Bronchial epithelial cell (primary cell): ENCODE data around the gene SZT2. TPM values are rescaled to one million over a fixed set of nuclear protein-coding genes. Genes with fewer than 3 reads are reported as not detected.

Experiments used
- DNase-seq: peaks from one replicate; pipeline ENCODE4 v3.0.0-alpha.2; 2010; ENCODE audit warnings: low read depth
- FAIRE-seq: peaks from 2 replicates; lab custom pipeline; 2011; peaks lifted over from hg19 to GRCh38; lab: Jason Lieb, UNC
- H3K27me3 ChIP-seq: 2 replicates; pipeline ENCODE4 v1.5.1; 2011; ENCODE audit warnings: low read length; ENCODE audit not compliant: control insufficient read depth, insufficient read depth
- H3K36me3 ChIP-seq: 2 replicates; pipeline ENCODE4 v1.5.1; 2011; ENCODE audit warnings: low read length; ENCODE audit not compliant: control insufficient read depth, insufficient read depth
- H3K4me3 ChIP-seq: 2 replicates; pipeline ENCODE4 v1.5.1; 2011; ENCODE audit warnings: mild to moderate bottlenecking, low read depth, low read length, control low read depth
- total RNA-seq: library from RNA; depleted of rRNA; stranded (reverse); fragments of >200 nt; gene quantifications from 2 replicates; pipeline ENCODE4 v1.2.1, GENCODE V29; 2014
- TF ChIP-seq, protein P1 (sequence below): IDR thresholded peaks from 2 replicates; pipeline ENCODE4 v1.5.1; 2011; ENCODE audit warnings: mild to moderate bottlenecking, moderate library complexity, low read length, control low read depth, inconsistent platforms; ENCODE audit not compliant: insufficient read depth, severe bottlenecking

The SZT2 gene
- total RNA-seq, 1 donor from 2014 or later: 12.6 TPM

DNA sequence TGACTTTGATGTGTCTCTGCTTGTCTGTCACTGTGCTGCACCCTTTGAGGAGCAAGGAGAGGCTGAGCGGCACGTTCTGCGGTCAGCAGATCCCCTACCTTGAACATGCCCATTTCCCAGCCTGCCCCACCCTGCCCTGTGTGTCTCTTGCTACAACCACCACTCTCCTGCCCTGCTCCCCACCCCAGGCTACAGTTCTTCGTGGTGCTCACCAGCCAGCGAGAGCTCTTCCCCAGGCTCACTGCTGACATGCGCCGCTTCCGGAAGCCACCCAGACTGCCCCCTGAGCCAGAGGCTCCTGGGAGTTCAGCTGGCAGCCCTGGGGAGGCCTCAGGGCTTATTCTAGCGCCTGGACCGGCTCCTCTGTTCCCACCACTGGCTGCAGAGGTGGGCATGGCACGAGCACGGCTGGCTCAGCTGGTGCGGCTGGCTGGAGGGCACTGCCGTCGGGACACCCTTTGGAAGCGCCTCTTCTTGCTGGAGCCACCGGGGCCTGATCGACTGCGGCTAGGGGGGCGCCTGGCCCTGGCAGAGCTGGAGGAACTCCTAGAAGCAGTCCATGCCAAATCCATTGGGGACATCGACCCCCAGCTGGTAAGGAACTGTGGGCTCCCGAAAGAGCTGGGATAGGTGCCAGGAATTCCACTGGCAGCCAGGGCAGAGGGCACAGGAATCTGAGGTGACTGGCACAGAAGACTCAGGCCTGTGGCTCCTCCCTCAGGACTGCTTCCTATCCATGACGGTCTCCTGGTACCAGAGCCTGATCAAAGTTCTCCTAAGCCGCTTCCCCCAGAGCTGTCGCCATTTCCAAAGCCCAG lies 58.4 kb downstream of the SZT2 start:
- Histone ChIP-seq H3K36me3 (peaks cover 50% of the 10 kb centered on the region), H3K27me3 (no peaks in the 10 kb centered on the region), H3K4me3 (no peak overlapping the region)
- DNase-seq (no peak), FAIRE-seq (no peak)
- TF ChIP-seq, protein P1, sequence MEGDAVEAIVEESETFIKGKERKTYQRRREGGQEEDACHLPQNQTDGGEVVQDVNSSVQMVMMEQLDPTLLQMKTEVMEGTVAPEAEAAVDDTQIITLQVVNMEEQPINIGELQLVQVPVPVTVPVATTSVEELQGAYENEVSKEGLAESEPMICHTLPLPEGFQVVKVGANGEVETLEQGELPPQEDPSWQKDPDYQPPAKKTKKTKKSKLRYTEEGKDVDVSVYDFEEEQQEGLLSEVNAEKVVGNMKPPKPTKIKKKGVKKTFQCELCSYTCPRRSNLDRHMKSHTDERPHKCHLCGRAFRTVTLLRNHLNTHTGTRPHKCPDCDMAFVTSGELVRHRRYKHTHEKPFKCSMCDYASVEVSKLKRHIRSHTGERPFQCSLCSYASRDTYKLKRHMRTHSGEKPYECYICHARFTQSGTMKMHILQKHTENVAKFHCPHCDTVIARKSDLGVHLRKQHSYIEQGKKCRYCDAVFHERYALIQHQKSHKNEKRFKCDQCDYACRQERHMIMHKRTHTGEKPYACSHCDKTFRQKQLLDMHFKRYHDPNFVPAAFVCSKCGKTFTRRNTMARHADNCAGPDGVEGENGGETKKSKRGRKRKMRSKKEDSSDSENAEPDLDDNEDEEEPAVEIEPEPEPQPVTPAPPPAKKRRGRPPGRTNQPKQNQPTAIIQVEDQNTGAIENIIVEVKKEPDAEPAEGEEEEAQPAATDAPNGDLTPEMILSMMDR: no peak

DNA sequence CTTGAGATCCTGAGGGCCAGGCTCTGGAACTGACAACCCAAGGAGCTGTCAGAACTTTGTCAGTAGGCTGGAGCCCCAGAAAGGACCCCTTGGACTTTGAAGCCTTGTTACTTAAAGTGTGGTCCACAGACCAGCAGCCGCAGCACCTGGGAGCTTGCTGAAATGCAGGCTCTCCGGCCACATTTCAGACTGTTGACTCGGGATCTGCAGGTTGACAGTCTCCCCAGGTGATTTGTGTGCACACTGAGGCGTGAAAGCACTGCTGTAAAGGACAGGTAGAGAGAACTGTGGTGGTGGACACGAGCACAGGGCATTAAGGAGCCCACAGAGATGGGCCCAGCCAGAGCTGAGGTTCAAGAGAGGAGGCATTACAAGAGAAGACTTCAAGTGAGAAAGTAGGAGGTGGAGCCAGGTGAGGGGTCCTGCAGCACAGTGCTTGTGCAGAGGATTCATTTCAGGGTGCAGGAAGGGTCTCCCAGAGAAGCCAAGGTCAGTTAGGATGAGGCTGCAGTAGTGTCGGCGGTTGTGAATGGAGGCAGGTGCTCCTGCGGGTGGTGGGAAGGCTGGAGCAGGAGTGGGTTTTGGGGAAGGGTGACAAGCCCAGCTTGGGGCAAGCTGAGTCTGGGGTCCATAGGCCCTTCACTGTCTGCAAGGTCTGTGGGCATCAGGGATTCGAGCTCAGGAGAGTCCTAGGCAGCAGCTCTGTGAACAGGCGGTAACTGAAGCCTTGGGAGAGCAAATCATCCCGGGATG lies 59.4 kb downstream of the SZT2 start:
- H3K27me3 ChIP-seq: no peaks in the 10 kb centered on the region
- H3K36me3 ChIP-seq: peaks cover 46% of the 10 kb centered on the region
- DNase-seq: no peak
- TF ChIP-seq, protein P1: no peak
- H3K4me3 ChIP-seq: no peak overlapping the region
- peak; percentile 18 for FAIRE-seq

DNA sequence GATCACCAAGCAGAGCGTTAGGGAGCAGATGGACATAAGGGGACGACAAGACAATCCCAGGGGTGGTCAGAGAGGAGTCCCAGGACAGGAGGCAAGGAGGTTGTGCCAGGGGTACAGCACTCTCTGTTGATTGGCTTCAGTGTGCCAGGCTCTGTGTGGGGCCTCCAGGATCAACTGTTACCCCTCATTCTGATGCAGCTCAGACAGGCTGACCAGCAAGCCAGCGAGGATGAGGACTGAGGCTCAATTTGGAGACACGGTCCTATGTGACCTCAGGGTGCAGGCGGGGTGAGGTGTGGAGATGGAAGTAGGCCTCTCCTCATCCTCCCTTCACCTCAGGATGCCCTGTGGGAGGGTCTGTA lies 60.0 kb downstream of the SZT2 start:
- DNase-seq (no peak), FAIRE-seq (no peak)
- H3K36me3 ChIP-seq: peaks cover 42% of the 10 kb centered on the region
- TF ChIP-seq, protein P1: no peak
- no peak overlapping the region for H3K4me3 ChIP-seq
- no peaks in the 10 kb centered on the region for H3K27me3 ChIP-seq

DNA sequence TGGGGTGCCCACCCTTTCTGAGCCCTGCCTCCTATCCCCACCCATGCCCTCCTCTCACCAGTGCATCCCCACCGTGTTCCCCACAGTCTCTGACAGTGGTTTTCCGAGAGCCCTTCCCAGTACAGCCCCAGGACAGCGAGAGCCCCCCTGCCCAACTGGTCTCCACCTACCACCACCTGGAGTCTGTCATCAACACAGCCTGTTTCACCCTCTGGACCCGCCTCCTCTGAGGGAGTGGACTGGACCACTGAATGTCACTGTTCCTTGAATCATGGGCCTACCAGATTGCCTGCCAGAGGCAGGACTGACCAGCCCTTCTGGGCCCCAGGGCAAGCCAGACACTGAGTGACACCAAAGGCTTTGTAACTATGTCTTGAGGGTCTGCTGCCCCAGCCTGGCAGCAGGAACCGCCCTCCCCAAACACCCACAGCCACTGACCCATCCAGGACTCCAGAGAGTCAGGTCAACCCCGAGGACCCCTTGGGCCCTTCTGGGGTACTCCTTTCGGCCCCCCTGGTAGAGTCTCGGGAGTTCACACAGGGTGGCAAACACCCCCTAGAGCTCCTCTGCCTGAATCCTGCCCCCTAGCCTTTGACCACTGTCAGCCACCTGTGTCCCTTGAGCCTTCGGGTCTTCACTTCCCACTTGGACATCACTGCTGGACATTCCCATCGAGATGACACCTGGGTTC lies 60.7 kb downstream of the SZT2 start:
- Histone ChIP-seq H3K27me3 (no peaks in the 10 kb centered on the region), H3K36me3 (peaks cover 38% of the 10 kb centered on the region), H3K4me3 (no peak overlapping the region)
- FAIRE-seq (peak; percentile 60), DNase-seq (no peak)
- TF ChIP-seq, protein P1: no peak

DNA sequence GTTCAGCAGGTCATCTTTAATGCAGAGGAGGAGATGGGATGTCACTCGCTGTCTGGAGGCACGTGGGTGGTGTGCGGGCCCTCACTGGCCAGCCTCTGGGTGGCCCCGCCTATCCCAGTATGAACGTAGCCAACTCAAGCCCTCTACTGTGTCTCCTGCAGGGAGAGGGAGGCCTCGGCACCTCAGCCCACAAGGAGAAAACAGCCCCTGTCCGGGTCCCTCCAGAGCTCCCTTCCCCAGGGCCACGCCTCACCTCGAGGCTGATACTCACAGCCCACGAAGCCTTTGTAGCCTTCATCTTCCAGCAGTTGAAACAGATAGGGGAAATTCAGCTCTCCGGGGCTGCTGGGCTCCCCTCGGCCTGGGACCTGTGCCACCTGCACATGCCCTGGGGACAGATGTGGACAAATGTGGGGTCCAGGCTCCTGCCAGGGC lies 61.5 kb downstream of the SZT2 start:
- Histone ChIP-seq H3K36me3 (peaks cover 30% of the 10 kb centered on the region), H3K4me3 (no peak overlapping the region), H3K27me3 (no peaks in the 10 kb centered on the region)
- TF ChIP-seq, protein P1: no peak
- FAIRE-seq (no peak), DNase-seq (no peak)
